ENCODE data around the gene STAMBP.
"Not testable (repeated sequence)": the region's sequence is repeated elsewhere in the genome, so short reads cannot be mapped to it uniquely, and the experiment has no call there.

- not testable (repeated sequence) for TF ChIP-seq POLR2A, CTCF (IDR thresholded peaks at IDR 0.05)
Measured at GRCh38 chr2:73903949-73904613, 75.3 kb downstream of the STAMBP start.
